Hepatocyte (in vitro differentiated cells): ENCODE results near the gene PLXDC1.

Experiments used
- CTCF ChIP-seq: fragments of 200-600 bp; sonication (generic); IDR thresholded peaks from 2 replicates; pipeline ENCODE4 v1.5.1; 2016; ENCODE audit warnings: antibody characterized with exemption, mild to moderate bottlenecking; ENCODE audit not compliant: poor library complexity
- EZH2 ChIP-seq: fragments of 200-600 bp; sonication (generic); IDR thresholded peaks from 2 replicates; pipeline ENCODE4 v1.6.1; 2016; ENCODE audit warnings: antibody characterized with exemption, mild to moderate bottlenecking, borderline replicate concordance

DNA sequence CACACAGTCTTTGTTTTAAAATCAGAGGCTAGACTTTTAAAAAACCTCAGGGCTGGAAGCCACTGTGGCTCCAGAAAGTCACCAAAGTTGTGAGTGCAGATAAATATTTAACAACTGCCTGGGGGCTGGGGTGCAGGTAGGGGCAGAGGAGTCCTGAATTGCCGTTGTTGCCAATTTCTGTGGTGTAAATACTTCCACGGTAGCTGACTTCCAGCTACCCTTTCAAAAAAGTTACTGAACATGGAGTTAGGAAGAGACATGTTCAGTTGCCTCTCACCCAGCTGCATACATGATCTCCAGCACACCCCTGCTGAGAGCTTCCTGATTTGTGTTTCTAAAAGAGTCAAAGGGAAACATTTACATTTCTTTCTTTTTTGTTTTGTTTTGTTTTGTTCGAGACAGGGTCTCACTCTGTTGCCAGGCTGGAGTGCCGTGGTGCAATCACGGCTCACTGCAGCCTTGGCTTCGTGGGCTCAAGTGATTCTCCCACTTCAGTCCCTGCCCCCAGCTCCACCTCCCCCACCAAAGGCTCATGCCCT lies 58.7 kb downstream of the PLXDC1 start:
- no peak for TF ChIP-seq CTCF
- no peak for TF ChIP-seq EZH2
